OCI-LY1 (cell line): ENCODE results near the gene FHIT.
"Not testable (repeated sequence)": the region's sequence is repeated elsewhere in the genome, so short reads cannot be mapped to it uniquely, and the experiment has no call there.

Experiments
- H2AFZ ChIP-seq: fragments of 200-600 bp; sonication (generic), shearing (Covaris generic); 2 replicates; pipeline ENCODE4 v1.6.0; 2014; ENCODE audit warnings: antibody characterized with exemption, mild to moderate bottlenecking, low read length
- H3F3A ChIP-seq: fragments of 200-600 bp; sonication (generic), shearing (Covaris generic); 2 replicates; pipeline ENCODE4 v1.6.0; 2014; ENCODE audit warnings: mild to moderate bottlenecking, antibody characterized with exemption, low read length, moderate library complexity; ENCODE audit not compliant: insufficient read depth
- H3K27ac ChIP-seq: fragments of 200-600 bp; sonication (generic); 2 replicates; pipeline ENCODE4 v1.5.1; 2014; ENCODE audit warnings: low read length, mixed run types, mild to moderate bottlenecking, low read depth; ENCODE audit not compliant: poor library complexity, severe bottlenecking
- H3K27me3 ChIP-seq: fragments of 200-600 bp; sonication (generic); 2 replicates; pipeline ENCODE4 v1.6.0; 2014; ENCODE audit warnings: antibody characterized with exemption, mild to moderate bottlenecking, low read length, moderate library complexity; ENCODE audit not compliant: insufficient read depth
- H3K36me3 ChIP-seq: fragments of 200-600 bp; sonication (generic); 2 replicates; pipeline ENCODE4 v1.6.1; 2014; ENCODE audit warnings: mild to moderate bottlenecking, antibody characterized with exemption, low read length, moderate library complexity, mixed read lengths; ENCODE audit not compliant: insufficient read depth
- H3K4me1 ChIP-seq: fragments of 200-600 bp; sonication (generic); 2 replicates; pipeline ENCODE4 v1.5.1; 2014; ENCODE audit warnings: mild to moderate bottlenecking, low read length, moderate library complexity; ENCODE audit not compliant: insufficient read depth, severe bottlenecking
- H3K4me2 ChIP-seq: fragments of 200-600 bp; sonication (generic), shearing (Covaris generic); 2 replicates; pipeline ENCODE4 v1.6.1; 2014; ENCODE audit warnings: low read length
- H3K4me3 ChIP-seq: fragments of 200-600 bp; sonication (generic); 2 replicates; pipeline ENCODE4 v1.5.1; 2014; ENCODE audit warnings: low read length, low read depth, mild to moderate bottlenecking, mixed read lengths; ENCODE audit not compliant: poor library complexity, severe bottlenecking
- H3K79me2 ChIP-seq: fragments of 200-600 bp; shearing (Covaris generic); 2 replicates; pipeline ENCODE4 v1.6.1; 2016; ENCODE audit warnings: mixed run types, low read length, mixed read lengths; ENCODE audit not compliant: insufficient read depth
- H3K9ac ChIP-seq: fragments of 200-600 bp; sonication (generic), shearing (Covaris generic); 2 replicates; pipeline ENCODE4 v1.6.1; 2014; ENCODE audit warnings: mild to moderate bottlenecking, low read length, mixed read lengths
- H3K9me2 ChIP-seq: fragments of 200-600 bp; sonication (generic), shearing (Covaris generic); 2 replicates; pipeline ENCODE4 v1.6.1; 2014; ENCODE audit warnings: low read depth, mild to moderate bottlenecking, low read length, mixed read lengths
- H3K9me3 ChIP-seq: fragments of 200-600 bp; shearing (Covaris generic); 2 replicates; pipeline ENCODE4 v1.6.1; 2014; ENCODE audit warnings: low read length, mixed read lengths
- H4K20me1 ChIP-seq: fragments of 200-600 bp; sonication (generic), shearing (Covaris generic); 2 replicates; pipeline ENCODE4 v1.6.0; 2016; ENCODE audit warnings: mild to moderate bottlenecking, low read length; ENCODE audit not compliant: insufficient read depth
- EZH2 ChIP-seq: fragments of 200-600 bp; sonication (generic), shearing (Covaris generic); IDR thresholded peaks from 2 replicates; pipeline ENCODE4 v1.8.0; 2017; ENCODE audit warnings: borderline replicate concordance, mixed run types, mild to moderate bottlenecking, antibody characterized with exemption, low read length, moderate library complexity, mixed read lengths
- TF ChIP-seq, protein P1 (sequence below): fragments of 200-600 bp; sonication (generic), shearing (Covaris generic); IDR thresholded peaks from 2 replicates; pipeline ENCODE4 v1.5.1; 2017; ENCODE audit warnings: mild to moderate bottlenecking, antibody characterized with exemption, low read length, moderate library complexity, mixed read lengths

The FHIT gene

DNA sequence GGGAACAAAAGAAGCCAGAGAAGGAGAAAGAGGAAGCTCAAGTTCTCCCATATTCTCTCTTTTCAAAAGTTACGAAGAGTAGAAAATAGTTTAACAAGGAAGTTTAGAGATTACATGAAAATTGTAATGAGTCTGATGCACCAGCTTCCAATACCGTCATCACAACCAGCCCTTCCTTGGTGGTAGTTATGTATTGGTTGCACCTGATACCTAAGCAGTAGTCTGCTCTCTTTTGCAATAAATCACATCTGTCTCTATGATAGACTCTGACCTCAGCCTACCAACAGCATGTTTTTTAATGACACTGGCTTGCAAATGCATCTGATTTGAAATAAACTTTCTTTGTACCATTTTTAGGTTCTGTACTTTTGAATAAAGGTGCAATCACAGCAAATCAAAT, 575.8 kb downstream of the FHIT start:
- no peak overlapping the region for H3K27ac ChIP-seq
- H3K4me1 ChIP-seq: no peaks in the 10 kb centered on the region
- H3K9me3 ChIP-seq: no peaks in the 10 kb centered on the region
- H2AFZ ChIP-seq: no peak overlapping the region
- H3K9ac ChIP-seq: no peak overlapping the region
- H3K36me3 ChIP-seq: no peaks in the 10 kb centered on the region
- TF ChIP-seq, protein P1, sequence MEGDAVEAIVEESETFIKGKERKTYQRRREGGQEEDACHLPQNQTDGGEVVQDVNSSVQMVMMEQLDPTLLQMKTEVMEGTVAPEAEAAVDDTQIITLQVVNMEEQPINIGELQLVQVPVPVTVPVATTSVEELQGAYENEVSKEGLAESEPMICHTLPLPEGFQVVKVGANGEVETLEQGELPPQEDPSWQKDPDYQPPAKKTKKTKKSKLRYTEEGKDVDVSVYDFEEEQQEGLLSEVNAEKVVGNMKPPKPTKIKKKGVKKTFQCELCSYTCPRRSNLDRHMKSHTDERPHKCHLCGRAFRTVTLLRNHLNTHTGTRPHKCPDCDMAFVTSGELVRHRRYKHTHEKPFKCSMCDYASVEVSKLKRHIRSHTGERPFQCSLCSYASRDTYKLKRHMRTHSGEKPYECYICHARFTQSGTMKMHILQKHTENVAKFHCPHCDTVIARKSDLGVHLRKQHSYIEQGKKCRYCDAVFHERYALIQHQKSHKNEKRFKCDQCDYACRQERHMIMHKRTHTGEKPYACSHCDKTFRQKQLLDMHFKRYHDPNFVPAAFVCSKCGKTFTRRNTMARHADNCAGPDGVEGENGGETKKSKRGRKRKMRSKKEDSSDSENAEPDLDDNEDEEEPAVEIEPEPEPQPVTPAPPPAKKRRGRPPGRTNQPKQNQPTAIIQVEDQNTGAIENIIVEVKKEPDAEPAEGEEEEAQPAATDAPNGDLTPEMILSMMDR: no peak
- TF ChIP-seq EZH2: no peak
- no peaks in the 10 kb centered on the region for H4K20me1 ChIP-seq
- no peak overlapping the region for H3K4me3 ChIP-seq
- no peaks in the 10 kb centered on the region for H3K27me3 ChIP-seq
- H3F3A ChIP-seq: no peaks in the 10 kb centered on the region
- no peaks in the 10 kb centered on the region for H3K79me2 ChIP-seq
- no peak overlapping the region for H3K4me2 ChIP-seq
- no peaks in the 10 kb centered on the region for H3K9me2 ChIP-seq

DNA sequence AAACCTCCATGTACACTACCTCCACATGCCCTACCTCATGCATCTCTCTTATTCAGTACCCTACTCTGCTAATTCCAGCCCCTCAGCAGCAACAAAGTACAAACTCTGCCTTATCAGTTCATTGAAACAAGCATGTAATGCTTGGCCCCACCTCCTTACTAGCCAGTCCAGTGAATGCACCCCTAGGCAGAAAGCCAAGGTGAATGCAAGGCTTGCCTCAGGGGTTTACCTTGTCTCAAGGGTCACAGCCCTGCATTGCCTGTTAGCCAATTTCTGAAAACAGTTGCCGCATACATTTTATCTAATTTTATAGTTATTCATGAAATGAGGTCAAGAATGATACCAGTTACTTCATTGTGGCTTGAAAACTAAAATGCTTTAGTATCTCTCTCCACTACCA, 576.4 kb downstream of the FHIT start:
- H2AFZ ChIP-seq: no peak overlapping the region
- no peaks in the 10 kb centered on the region for H3K36me3 ChIP-seq
- no peaks in the 10 kb centered on the region for H3K9me3 ChIP-seq
- no peak overlapping the region for H3K9ac ChIP-seq
- no peaks in the 10 kb centered on the region for H4K20me1 ChIP-seq
- H3K4me2 ChIP-seq: no peak overlapping the region
- no peak for TF ChIP-seq EZH2
- TF ChIP-seq, protein P1: no peak
- no peak overlapping the region for H3K4me3 ChIP-seq
- H3K9me2 ChIP-seq: no peaks in the 10 kb centered on the region
- H3K27me3 ChIP-seq: no peaks in the 10 kb centered on the region
- no peak overlapping the region for H3K27ac ChIP-seq
- H3K79me2 ChIP-seq: no peaks in the 10 kb centered on the region
- no peaks in the 10 kb centered on the region for H3K4me1 ChIP-seq
- H3F3A ChIP-seq: no peaks in the 10 kb centered on the region

DNA sequence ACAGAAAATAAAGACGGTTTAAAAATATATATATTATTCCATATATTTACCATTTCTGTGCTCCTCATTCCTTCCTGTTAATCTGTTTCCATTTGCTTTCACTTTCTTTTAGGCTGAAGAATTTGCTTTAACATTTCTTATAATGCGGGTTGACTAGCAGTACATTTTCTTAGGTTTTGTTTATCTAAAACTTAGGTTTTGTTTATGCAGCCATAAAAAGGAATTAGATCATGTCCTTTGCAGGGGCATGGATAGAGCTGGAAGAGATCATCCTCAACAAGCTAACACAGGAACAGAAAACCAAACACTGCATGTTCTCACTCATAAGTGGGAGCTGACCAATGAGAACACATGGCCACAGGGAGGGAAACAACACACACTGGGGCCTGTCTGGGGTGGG, 578.1 kb downstream of the FHIT start:
- H3K9ac ChIP-seq: no peak overlapping the region
- H3K36me3 ChIP-seq: no peaks in the 10 kb centered on the region
- no peaks in the 10 kb centered on the region for H3K9me3 ChIP-seq
- no peaks in the 10 kb centered on the region for H3K27me3 ChIP-seq
- no peaks in the 10 kb centered on the region for H4K20me1 ChIP-seq
- H3K79me2 ChIP-seq: no peaks in the 10 kb centered on the region
- H3K4me3 ChIP-seq: no peak overlapping the region
- H3K27ac ChIP-seq: no peak overlapping the region
- no peaks in the 10 kb centered on the region for H3K4me1 ChIP-seq
- no peak overlapping the region for H3K4me2 ChIP-seq
- H3F3A ChIP-seq: no peaks in the 10 kb centered on the region
- no peak overlapping the region for H2AFZ ChIP-seq
- TF ChIP-seq EZH2: no peak
- TF ChIP-seq, protein P1: no peak
- H3K9me2 ChIP-seq: no peaks in the 10 kb centered on the region

DNA sequence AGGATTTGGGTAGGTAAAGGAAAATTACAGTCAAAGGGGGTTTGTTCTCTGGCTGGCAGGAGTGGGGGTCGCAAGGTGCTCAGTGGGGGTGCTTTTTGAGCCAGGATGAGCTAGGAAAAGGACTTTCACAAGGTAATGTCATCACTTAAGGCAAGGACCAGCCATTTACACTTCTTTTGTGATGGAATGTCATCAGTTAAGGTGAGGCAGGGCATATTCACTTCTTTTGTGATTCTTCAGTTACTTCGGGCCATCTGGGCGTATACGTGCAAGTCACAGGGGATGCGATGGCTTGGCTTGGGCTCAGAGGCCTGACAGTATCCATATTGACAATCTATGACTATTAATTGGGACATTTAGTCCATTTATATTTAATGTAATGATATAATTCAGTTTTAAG, 578.9 kb downstream of the FHIT start:
- H3K4me1 ChIP-seq, H2AFZ ChIP-seq, H3K9ac ChIP-seq, H3F3A ChIP-seq, H3K9me3 ChIP-seq, H3K36me3 ChIP-seq, H3K4me3 ChIP-seq, H3K79me2 ChIP-seq, H3K4me2 ChIP-seq, H3K27ac ChIP-seq, H3K27me3 ChIP-seq, H4K20me1 ChIP-seq, H3K9me2 ChIP-seq: not testable (repeated sequence)
